ENCODE results near the gene COBL.

The COBL gene

GRCh38 chr7:51303142-51303525 is 13.5 kb downstream of the COBL start:
- Histone ChIP-seq H3K27me3 (ENCODE audit: insufficient read depth, low read length, poor library complexity, severe bottlenecking) (no peaks in the 10 kb centered on the region), H3F3A (ENCODE audit: low read depth) (no peaks in the 10 kb centered on the region), H3K79me2 (ENCODE audit: insufficient read depth, low read length) (no peaks in the 10 kb centered on the region), H3K9me2 (replicated peaks; ENCODE audit: low read depth, low read length) (no peaks in the 10 kb centered on the region), H2AFZ (ENCODE audit: low read length) (no peak overlapping the region), H3K9me3 (ENCODE audit: insufficient read depth, low read depth, low read length) (no peaks in the 10 kb centered on the region), H4K20me1 (ENCODE audit: insufficient read depth, low read length, poor library complexity, severe bottlenecking) (no peaks in the 10 kb centered on the region), H3K9ac (ENCODE audit: low read depth, low read length, poor library complexity, severe bottlenecking) (no peak overlapping the region), H3K4me2 (ENCODE audit: low read depth, low read length, poor library complexity, severe bottlenecking) (no peak overlapping the region), H3K36me3 (ENCODE audit: insufficient read depth, low read length) (no peaks in the 10 kb centered on the region), H3K4me3 (ENCODE audit: low read length, poor library complexity, severe bottlenecking) (no peak overlapping the region), H3K4me1 (ENCODE audit: insufficient read depth, low read length, poor library complexity, severe bottlenecking) (no peaks in the 10 kb centered on the region)
- no peak for TF ChIP-seq CTCF (conservative IDR thresholded peaks at IDR 0.05; ENCODE audit: low read length)
- no peak for TF ChIP-seq EZH2phosphoT487 (IDR thresholded peaks at IDR 0.05; ENCODE audit: borderline replicate concordance)

GRCh38 chr7:51301806-51302205 is 14.8 kb downstream of the COBL start:
- Histone ChIP-seq H3F3A (ENCODE audit: low read depth) (no peaks in the 10 kb centered on the region), H3K4me1 (ENCODE audit: insufficient read depth, low read length, poor library complexity, severe bottlenecking) (no peaks in the 10 kb centered on the region), H3K9ac (ENCODE audit: low read depth, low read length, poor library complexity, severe bottlenecking) (no peak overlapping the region), H3K27me3 (ENCODE audit: insufficient read depth, low read length, poor library complexity, severe bottlenecking) (no peaks in the 10 kb centered on the region), H3K36me3 (ENCODE audit: insufficient read depth, low read length) (no peaks in the 10 kb centered on the region), H3K79me2 (ENCODE audit: insufficient read depth, low read length) (no peaks in the 10 kb centered on the region), H3K4me3 (ENCODE audit: low read length, poor library complexity, severe bottlenecking) (no peak overlapping the region), H3K4me2 (ENCODE audit: low read depth, low read length, poor library complexity, severe bottlenecking) (no peak overlapping the region), H3K9me2 (replicated peaks; ENCODE audit: low read depth, low read length) (no peaks in the 10 kb centered on the region), H4K20me1 (ENCODE audit: insufficient read depth, low read length, poor library complexity, severe bottlenecking) (no peaks in the 10 kb centered on the region), H2AFZ (ENCODE audit: low read length) (no peak overlapping the region), H3K9me3 (ENCODE audit: insufficient read depth, low read depth, low read length) (no peaks in the 10 kb centered on the region)
- TF ChIP-seq CTCF (conservative IDR thresholded peaks at IDR 0.05; ENCODE audit: low read length) (no peak), EZH2phosphoT487 (IDR thresholded peaks at IDR 0.05; ENCODE audit: borderline replicate concordance) (no peak)

GRCh38 chr7:51300762-51301674 is 15.6 kb downstream of the COBL start:
- no peaks in the 10 kb centered on the region for H3K79me2 ChIP-seq (ENCODE audit: insufficient read depth, low read length)
- no peak overlapping the region for H3K4me3 ChIP-seq (ENCODE audit: low read length, poor library complexity, severe bottlenecking)
- H3K9me2 ChIP-seq (replicated peaks; ENCODE audit: low read depth, low read length): no peaks in the 10 kb centered on the region
- H3K4me2 ChIP-seq (ENCODE audit: low read depth, low read length, poor library complexity, severe bottlenecking): no peak overlapping the region
- H3K4me1 ChIP-seq (ENCODE audit: insufficient read depth, low read length, poor library complexity, severe bottlenecking): no peaks in the 10 kb centered on the region
- TF ChIP-seq EZH2phosphoT487 (IDR thresholded peaks at IDR 0.05; ENCODE audit: borderline replicate concordance) (no peak), CTCF (conservative IDR thresholded peaks at IDR 0.05; ENCODE audit: low read length) (no peak)
- H3K9ac ChIP-seq (ENCODE audit: low read depth, low read length, poor library complexity, severe bottlenecking): no peak overlapping the region
- H3K9me3 ChIP-seq (ENCODE audit: insufficient read depth, low read depth, low read length): no peaks in the 10 kb centered on the region
- no peaks in the 10 kb centered on the region for H3K36me3 ChIP-seq (ENCODE audit: insufficient read depth, low read length)
- no peaks in the 10 kb centered on the region for H3K27me3 ChIP-seq (ENCODE audit: insufficient read depth, low read length, poor library complexity, severe bottlenecking)
- no peak overlapping the region for H2AFZ ChIP-seq (ENCODE audit: low read length)
- H3F3A ChIP-seq (ENCODE audit: low read depth): no peaks in the 10 kb centered on the region
- H4K20me1 ChIP-seq (ENCODE audit: insufficient read depth, low read length, poor library complexity, severe bottlenecking): no peaks in the 10 kb centered on the region

Measured in Loucy (cell line).